Measurements from ENCODE around the gene CBFB. TPM values are rescaled to one million over a fixed set of nuclear protein-coding genes. Genes with fewer than 3 reads are reported as not detected.

The CBFB gene
- total and polyA plus RNA-seq, 2 of the 13 experiments (the other 11 are each of a cell fraction or from before 2014, with no cell fraction given) = 22.1 to 70.8 TPM

DNA sequence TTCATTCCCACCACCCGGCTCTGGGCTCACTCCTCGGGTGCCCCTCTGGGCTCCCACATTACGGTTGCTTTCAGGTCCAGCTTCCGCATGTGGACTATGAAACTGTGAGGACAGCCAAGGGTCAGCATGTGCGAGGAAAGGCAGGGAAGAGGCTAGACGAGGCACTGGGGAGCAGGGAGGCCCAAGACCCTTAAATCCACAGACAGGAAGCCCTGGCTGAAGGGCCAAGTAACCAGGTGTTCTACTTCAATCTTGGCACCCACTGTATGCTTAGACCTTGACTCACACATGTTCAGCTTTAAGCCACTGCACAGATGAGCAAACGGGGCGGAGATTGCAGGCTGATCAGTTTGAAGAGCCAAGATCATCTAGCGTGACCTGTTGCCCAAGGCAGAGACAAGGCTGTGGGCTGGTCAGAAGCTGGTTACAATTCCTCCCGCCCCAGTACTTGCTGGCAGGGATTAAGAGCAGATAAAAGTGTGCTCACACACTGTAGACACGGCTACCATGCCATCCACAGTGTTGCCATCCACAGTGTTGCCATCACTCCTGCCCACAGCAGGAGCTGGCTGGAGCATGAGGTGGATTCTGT lies 40.7 kb upstream of the CBFB start, which contains the start of gene CES4A (continued):
- TF ChIP-seq, protein P1, sequence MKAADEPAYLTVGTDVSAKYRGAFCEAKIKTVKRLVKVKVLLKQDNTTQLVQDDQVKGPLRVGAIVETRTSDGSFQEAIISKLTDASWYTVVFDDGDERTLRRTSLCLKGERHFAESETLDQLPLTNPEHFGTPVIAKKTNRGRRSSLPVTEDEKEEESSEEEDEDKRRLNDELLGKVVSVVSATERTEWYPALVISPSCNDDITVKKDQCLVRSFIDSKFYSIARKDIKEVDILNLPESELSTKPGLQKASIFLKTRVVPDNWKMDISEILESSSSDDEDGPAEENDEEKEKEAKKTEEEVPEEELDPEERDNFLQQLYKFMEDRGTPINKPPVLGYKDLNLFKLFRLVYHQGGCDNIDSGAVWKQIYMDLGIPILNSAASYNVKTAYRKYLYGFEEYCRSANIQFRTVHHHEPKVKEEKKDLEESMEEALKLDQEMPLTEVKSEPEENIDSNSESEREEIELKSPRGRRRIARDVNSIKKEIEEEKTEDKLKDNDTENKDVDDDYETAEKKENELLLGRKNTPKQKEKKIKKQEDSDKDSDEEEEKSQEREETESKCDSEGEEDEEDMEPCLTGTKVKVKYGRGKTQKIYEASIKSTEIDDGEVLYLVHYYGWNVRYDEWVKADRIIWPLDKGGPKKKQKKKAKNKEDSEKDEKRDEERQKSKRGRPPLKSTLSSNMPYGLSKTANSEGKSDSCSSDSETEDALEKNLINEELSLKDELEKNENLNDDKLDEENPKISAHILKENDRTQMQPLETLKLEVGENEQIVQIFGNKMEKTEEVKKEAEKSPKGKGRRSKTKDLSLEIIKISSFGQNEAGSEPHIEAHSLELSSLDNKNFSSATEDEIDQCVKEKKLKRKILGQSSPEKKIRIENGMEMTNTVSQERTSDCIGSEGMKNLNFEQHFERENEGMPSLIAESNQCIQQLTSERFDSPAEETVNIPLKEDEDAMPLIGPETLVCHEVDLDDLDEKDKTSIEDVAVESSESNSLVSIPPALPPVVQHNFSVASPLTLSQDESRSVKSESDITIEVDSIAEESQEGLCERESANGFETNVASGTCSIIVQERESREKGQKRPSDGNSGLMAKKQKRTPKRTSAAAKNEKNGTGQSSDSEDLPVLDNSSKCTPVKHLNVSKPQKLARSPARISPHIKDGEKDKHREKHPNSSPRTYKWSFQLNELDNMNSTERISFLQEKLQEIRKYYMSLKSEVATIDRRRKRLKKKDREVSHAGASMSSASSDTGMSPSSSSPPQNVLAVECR (CRISPR knock-in tag; IDR thresholded peaks at IDR 0.05; ENCODE audit: borderline replicate concordance) = peak; percentile 43; the same call in 1 of the 2 replicates
- TF ChIP-seq SIX4 (CRISPR knock-in tag; IDR thresholded peaks at IDR 0.05) (no peak), ELF1 (CRISPR knock-in tag; IDR thresholded peaks at IDR 0.05) (peak; percentile 51), NFE2L1 (CRISPR knock-in tag; IDR thresholded peaks at IDR 0.05; ENCODE audit: borderline replicate concordance) (no peak), SATB2 (CRISPR knock-in tag; IDR thresholded peaks at IDR 0.05) (0 out of 2 replicates have a peak, but pooled peaks have one; percentile 25), CEBPB (IDR thresholded peaks at IDR 0.05; ENCODE audit: borderline replicate concordance, low read depth, low read length) (peak; percentile 37; the same call in 1 of the 2 replicates), FOXK2 (IDR thresholded peaks at IDR 0.05) (no peak), ZBTB8A (CRISPR knock-in tag; IDR thresholded peaks at IDR 0.05; ENCODE audit: borderline replicate concordance, low read depth) (no peak), ZNF333 (CRISPR knock-in tag; IDR thresholded peaks at IDR 0.05; ENCODE audit: borderline replicate concordance) (0 out of 2 replicates have a peak, but pooled peaks have one; percentile 59), HHEX (CRISPR knock-in tag; IDR thresholded peaks at IDR 0.05) (0 out of 2 replicates have a peak, but pooled peaks have one; percentile 9), ZNF619 (CRISPR knock-in tag; IDR thresholded peaks at IDR 0.05) (peak; percentile 53; the same call in 1 of the 2 replicates), TGIF2 (CRISPR knock-in tag; IDR thresholded peaks at IDR 0.05) (0 out of 2 replicates have a peak, but pooled peaks have one; percentile 24)
- TF ChIP-seq, protein P2, sequence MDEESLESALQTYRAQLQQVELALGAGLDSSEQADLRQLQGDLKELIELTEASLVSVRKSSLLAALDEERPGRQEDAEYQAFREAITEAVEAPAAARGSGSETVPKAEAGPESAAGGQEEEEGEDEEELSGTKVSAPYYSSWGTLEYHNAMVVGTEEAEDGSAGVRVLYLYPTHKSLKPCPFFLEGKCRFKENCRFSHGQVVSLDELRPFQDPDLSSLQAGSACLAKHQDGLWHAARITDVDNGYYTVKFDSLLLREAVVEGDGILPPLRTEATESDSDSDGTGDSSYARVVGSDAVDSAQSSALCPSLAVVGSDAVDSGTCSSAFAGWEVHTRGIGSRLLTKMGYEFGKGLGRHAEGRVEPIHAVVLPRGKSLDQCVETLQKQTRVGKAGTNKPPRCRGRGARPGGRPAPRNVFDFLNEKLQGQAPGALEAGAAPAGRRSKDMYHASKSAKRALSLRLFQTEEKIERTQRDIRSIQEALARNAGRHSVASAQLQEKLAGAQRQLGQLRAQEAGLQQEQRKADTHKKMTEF (CRISPR knock-in tag; IDR thresholded peaks at IDR 0.05) = no peak
- TF ChIP-seq, protein P3, sequence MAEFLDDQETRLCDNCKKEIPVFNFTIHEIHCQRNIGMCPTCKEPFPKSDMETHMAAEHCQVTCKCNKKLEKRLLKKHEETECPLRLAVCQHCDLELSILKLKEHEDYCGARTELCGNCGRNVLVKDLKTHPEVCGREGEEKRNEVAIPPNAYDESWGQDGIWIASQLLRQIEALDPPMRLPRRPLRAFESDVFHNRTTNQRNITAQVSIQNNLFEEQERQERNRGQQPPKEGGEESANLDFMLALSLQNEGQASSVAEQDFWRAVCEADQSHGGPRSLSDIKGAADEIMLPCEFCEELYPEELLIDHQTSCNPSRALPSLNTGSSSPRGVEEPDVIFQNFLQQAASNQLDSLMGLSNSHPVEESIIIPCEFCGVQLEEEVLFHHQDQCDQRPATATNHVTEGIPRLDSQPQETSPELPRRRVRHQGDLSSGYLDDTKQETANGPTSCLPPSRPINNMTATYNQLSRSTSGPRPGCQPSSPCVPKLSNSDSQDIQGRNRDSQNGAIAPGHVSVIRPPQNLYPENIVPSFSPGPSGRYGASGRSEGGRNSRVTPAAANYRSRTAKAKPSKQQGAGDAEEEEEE (CRISPR knock-in tag; IDR thresholded peaks at IDR 0.05; ENCODE audit: borderline replicate concordance) = no peak
- TF ChIP-seq, protein P4, sequence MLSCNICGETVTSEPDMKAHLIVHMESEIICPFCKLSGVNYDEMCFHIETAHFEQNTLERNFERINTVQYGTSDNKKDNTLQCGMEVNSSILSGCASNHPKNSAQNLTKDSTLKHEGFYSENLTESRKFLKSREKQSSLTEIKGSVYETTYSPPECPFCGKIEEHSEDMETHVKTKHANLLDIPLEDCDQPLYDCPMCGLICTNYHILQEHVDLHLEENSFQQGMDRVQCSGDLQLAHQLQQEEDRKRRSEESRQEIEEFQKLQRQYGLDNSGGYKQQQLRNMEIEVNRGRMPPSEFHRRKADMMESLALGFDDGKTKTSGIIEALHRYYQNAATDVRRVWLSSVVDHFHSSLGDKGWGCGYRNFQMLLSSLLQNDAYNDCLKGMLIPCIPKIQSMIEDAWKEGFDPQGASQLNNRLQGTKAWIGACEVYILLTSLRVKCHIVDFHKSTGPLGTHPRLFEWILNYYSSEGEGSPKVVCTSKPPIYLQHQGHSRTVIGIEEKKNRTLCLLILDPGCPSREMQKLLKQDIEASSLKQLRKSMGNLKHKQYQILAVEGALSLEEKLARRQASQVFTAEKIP (CRISPR knock-in tag; IDR thresholded peaks at IDR 0.05; ENCODE audit: borderline replicate concordance) = no peak
- TF ChIP-seq, protein P5, sequence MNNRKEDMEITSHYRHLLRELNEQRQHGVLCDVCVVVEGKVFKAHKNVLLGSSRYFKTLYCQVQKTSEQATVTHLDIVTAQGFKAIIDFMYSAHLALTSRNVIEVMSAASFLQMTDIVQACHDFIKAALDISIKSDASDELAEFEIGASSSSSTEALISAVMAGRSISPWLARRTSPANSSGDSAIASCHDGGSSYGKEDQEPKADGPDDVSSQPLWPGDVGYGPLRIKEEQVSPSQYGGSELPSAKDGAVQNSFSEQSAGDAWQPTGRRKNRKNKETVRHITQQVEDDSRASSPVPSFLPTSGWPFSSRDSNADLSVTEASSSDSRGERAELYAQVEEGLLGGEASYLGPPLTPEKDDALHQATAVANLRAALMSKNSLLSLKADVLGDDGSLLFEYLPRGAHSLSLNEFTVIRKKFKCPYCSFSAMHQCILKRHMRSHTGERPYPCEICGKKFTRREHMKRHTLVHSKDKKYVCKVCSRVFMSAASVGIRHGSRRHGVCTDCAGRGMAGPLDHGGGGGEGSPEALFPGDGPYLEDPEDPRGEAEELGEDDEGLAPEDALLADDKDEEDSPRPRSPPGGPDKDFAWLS (CRISPR knock-in tag; IDR thresholded peaks at IDR 0.05; ENCODE audit: borderline replicate concordance) = no peak
